Muscle layer of colon (tissue), 2 donors: ENCODE data around the gene ERCC8.
A peak's percentile ranks its signal among the peaks of the same experiment; 100 is the strongest.
"Not testable (repeated sequence)": the region's sequence is repeated elsewhere in the genome, so short reads cannot be mapped to it uniquely, and the experiment has no call there.

Experiments
- H3K27ac ChIP-seq: one replicate; pipeline ENCODE4 v1.7.0; 2013; ENCODE audit warnings: low read depth, mild to moderate bottlenecking, low read length, moderate library complexity
- H3K27me3 ChIP-seq, 2 donors: one replicate each; pipeline ENCODE4 v1.7.0; 2013; ENCODE audit warnings: low read length in 2 of 2, mild to moderate bottlenecking in 2 of 2; ENCODE audit not compliant: insufficient read depth in 2 of 2, control insufficient read depth in 1 of 2
- H3K36me3 ChIP-seq: one replicate; pipeline ENCODE4 v1.7.0; 2013; ENCODE audit warnings: mild to moderate bottlenecking, low read length; ENCODE audit not compliant: insufficient read depth
- H3K4me1 ChIP-seq: one replicate; pipeline ENCODE4 v1.7.0; 2013; ENCODE audit warnings: mild to moderate bottlenecking, low read length; ENCODE audit not compliant: insufficient read depth
- H3K4me3 ChIP-seq, 2 donors: one replicate each; pipeline ENCODE4 v1.7.0; 2013; ENCODE audit warnings: low read length in 2 of 2, low read depth in 1 of 2, mild to moderate bottlenecking in 1 of 2, moderate library complexity in 1 of 2
- H3K9ac ChIP-seq: one replicate; pipeline ENCODE4 v1.7.0; 2013; ENCODE audit warnings: low read length
- H3K9me3 ChIP-seq: one replicate; pipeline ENCODE4 v1.7.0; 2013; ENCODE audit warnings: mild to moderate bottlenecking, low read length
- donor health status: abdominal sarcoma.
- donor health status: Adenocarcinoma of cecum.

ERCC8 gene

DNA sequence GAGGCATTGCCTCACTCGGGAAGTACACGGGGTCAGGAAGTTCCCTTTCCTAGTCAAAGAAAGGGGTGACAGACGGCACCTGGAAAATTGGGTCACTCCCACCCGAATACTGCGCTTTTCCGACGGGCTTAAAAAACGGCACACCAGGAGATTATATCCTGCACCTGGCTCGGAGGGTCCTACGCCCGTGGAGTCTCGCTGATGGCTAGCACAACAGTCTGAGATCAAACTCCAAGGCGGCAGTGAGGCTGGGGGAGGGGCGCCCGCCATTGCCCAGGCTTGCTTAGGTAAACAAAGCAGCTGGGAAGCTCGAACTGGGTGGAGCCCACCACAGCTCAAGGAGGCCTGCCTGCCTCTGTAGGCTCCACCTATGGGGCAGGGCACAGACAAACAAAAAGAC, 84.3 kb downstream of the ERCC8 start:
- H3K4me1 ChIP-seq, H3K4me3 ChIP-seq, H3K9ac ChIP-seq, H3K36me3 ChIP-seq, H3K9me3 ChIP-seq, H3K27ac ChIP-seq, H3K27me3 ChIP-seq: not testable (repeated sequence)

DNA sequence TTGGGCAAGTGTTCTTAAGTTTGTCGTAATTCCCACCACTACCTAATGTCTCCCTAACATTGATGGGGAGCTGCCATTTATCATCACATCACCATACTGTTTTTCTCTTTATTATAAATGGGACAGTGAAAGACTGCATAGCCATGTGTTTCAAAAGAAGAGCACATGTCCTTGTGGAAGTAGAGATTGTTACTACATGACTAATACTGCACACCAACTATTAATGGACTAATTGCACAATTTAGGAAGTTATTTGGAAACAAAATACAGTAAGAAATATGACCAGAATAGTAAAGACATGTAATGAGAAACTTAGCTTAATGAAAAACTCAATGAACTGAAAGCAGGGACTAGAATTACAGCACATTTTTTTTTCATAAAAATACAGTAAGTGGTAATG, 88.8 kb downstream of the ERCC8 start:
- Histone ChIP-seq H3K27me3 (no peaks in the 10 kb centered on the region), H3K9me3 (no peaks in the 10 kb centered on the region), H3K9ac (no peak overlapping the region), H3K27ac (no peak overlapping the region), H3K4me3 (no peak overlapping the region), H3K36me3 (no peaks in the 10 kb centered on the region), H3K4me1 (no peaks in the 10 kb centered on the region)

DNA sequence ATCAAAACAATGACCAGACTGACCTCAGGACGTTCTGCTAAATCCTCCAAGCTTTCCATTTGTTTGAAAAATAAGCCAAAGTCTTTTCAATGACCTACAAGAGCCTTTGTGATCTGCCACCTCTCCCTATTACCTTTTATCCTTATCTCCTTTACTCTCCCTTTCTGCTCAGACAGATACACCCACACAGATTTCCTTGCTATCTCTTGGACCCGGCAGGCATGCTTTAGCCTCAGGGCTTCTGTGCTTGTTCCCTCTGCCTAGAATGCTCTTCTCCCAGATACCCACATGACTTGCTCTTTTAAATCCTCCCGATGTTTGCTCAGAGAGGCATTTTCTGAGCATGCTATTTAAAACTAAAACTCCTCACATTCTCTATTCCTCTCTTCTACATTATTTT, 91.9 kb downstream of the ERCC8 start:
- no peak overlapping the region for H3K4me3 ChIP-seq
- no peaks in the 10 kb centered on the region for H3K4me1 ChIP-seq
- H3K36me3 ChIP-seq = no peaks in the 10 kb centered on the region
- H3K27me3 ChIP-seq = no peaks in the 10 kb centered on the region
- H3K9ac ChIP-seq = no peak overlapping the region
- no peaks in the 10 kb centered on the region for H3K9me3 ChIP-seq
- no peak overlapping the region for H3K27ac ChIP-seq

DNA sequence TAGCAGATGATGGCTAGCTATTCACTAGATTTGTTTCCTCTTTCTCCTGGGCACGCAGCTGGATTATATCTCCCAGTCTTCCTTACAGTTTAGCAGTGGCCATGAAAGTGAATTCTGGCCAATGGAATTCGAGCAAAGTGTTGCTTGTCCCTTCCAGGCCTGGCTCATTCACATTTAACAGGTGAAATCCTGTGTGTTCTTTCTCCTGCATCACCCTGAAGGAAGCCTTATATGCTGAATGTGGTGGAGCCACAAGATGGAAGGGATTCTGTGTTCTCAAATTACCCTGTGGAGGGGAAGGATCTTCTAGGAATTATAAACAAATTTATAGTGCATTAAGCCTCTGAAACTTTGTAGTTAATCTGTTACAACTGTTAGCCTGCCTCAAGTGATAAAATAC, 92.6 kb downstream of the ERCC8 start:
- H3K27me3 ChIP-seq = no peaks in the 10 kb centered on the region
- no peak overlapping the region for H3K27ac ChIP-seq
- H3K9ac ChIP-seq = no peak overlapping the region
- H3K9me3 ChIP-seq = no peaks in the 10 kb centered on the region
- H3K36me3 ChIP-seq = no peaks in the 10 kb centered on the region
- no peaks in the 10 kb centered on the region for H3K4me1 ChIP-seq
- no peak overlapping the region for H3K4me3 ChIP-seq

DNA sequence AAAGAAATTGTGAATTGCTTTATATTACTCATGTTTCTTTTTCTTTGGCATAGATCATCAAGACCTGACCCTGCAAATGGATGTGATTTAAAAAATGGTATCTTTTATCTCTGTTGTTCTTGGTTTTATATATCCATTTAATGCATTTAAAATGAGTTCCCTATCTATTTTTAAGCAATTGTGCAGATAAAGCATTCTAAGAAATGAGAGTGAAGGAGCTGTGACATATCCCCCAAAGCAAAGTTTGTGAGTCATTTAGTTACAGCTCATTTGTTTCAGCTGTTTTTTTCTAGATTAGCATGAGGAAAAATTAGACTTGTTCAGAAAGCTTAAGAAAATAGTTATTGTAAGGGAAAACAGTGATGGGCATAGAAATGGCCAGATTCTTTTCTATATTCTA, 93.2 kb downstream of the ERCC8 start:
- Histone ChIP-seq H3K9ac (no peak overlapping the region), H3K9me3 (no peaks in the 10 kb centered on the region), H3K4me3 (no peak overlapping the region), H3K36me3 (no peaks in the 10 kb centered on the region), H3K4me1 (no peaks in the 10 kb centered on the region), H3K27ac (no peak overlapping the region), H3K27me3 (no peaks in the 10 kb centered on the region)

DNA sequence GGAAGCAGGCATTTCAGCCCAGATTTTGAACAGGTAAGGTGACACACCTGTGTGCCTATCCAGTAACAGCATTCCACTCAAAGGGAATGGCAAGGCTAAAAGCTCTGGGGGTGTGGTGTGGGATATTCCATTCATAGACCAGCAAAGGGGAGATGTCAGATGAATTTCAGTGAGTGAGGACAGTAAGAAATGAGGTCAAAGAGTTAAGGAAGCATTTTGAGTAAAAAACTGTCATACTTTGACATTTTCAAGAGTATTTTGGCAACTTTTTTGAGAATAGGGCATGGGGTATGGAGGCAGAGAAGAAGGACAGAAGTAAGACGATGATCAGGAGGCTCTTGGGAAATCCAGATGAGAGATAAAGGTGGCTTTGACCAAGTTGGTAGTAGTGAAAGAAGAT, 98.6 kb downstream of the ERCC8 start:
- H3K9me3 ChIP-seq = no peaks in the 10 kb centered on the region
- H3K4me3 ChIP-seq = no peak overlapping the region
- no peaks in the 10 kb centered on the region for H3K36me3 ChIP-seq
- H3K4me1 ChIP-seq = peaks cover 9% of the 10 kb centered on the region
- H3K27me3 ChIP-seq = peaks cover 12 to 29% of the 10 kb centered on the region in 2 donors
- no peak overlapping the region for H3K27ac ChIP-seq
- H3K9ac ChIP-seq = no peak overlapping the region

- Histone ChIP-seq H3K27me3 (peaks cover 20 to 29% of the 10 kb centered on the region in 2 donors), H3K4me1 (peaks cover 9% of the 10 kb centered on the region), H3K4me3 (peak within 1 kb of the TSS; percentile 36 to 41), H3K9ac (no peak within 1 kb of the TSS), H3K27ac (no peak within 1 kb of the TSS), H3K36me3 (no peaks in the 10 kb centered on the region), H3K9me3 (no peaks in the 10 kb centered on the region)
These were observed 100.6 kb downstream of the ERCC8 start, which contains the start of gene ELOVL7 for GRCh38 chr5:60843936-60844905. Gene ELOVL7, minus strand, starts transcription at chr5:60844269. Its CDS starts 56,872 bp downstream, at chr5:60787397.

- H3K36me3 ChIP-seq = no peaks in the 10 kb centered on the region
- H3K27ac ChIP-seq = no peak overlapping the region
- peak overlapping the region; percentile 36 to 41 for H3K4me3 ChIP-seq
- no peaks in the 10 kb centered on the region for H3K9me3 ChIP-seq
- H3K27me3 ChIP-seq = peaks cover 20 to 29% of the 10 kb centered on the region in 2 donors
- H3K4me1 ChIP-seq = peaks cover 9% of the 10 kb centered on the region
- no peak overlapping the region for H3K9ac ChIP-seq
These were observed 101.4 kb downstream of the ERCC8 start for GRCh38 chr5:60843386-60843935.

GRCh38 chr5:60842871-60843385, 101.9 kb downstream of the ERCC8 start:
- no peaks in the 10 kb centered on the region for H3K36me3 ChIP-seq
- H3K27ac ChIP-seq = no peak overlapping the region
- no peak overlapping the region for H3K9ac ChIP-seq
- H3K4me3 ChIP-seq = peak overlapping the region in 1 of 2 donors; percentile 41
- no peaks in the 10 kb centered on the region for H3K9me3 ChIP-seq
- H3K27me3 ChIP-seq = peaks cover 20 to 29% of the 10 kb centered on the region in 2 donors
- peaks cover 9% of the 10 kb centered on the region for H3K4me1 ChIP-seq

DNA sequence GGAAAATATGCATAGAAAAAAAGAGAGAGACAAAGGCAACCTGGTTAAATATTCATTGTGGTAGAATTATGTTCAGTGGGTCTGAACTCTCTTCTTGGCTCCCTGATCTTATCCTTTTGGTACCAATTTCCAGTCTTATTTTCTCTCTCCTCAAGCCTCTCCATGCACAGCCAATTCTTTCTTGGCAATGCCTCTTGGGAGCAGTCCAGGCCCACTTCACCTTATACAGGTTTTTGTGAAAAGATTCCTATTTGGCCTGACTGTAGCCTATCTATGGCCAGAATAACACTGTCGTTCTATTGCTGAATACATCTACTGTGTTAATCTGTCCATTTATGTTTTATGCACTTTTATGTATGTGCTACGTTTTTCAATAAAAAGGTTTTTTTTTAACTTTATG, 103.5 kb downstream of the ERCC8 start:
- H3K27ac ChIP-seq = no peak overlapping the region
- no peaks in the 10 kb centered on the region for H3K9me3 ChIP-seq
- no peak overlapping the region for H3K9ac ChIP-seq
- H3K27me3 ChIP-seq = peaks cover 20 to 29% of the 10 kb centered on the region in 2 donors
- H3K4me1 ChIP-seq = peaks cover 9% of the 10 kb centered on the region
- H3K4me3 ChIP-seq = no peak overlapping the region
- no peaks in the 10 kb centered on the region for H3K36me3 ChIP-seq

- Histone ChIP-seq H3K36me3 (no peaks in the 10 kb centered on the region), H3K9me3 (no peaks in the 10 kb centered on the region), H3K4me3 (no peak overlapping the region), H3K27me3 (peaks cover 0 to 9% of the 10 kb centered on the region in 2 donors), H3K9ac (no peak overlapping the region), H3K4me1 (no peaks in the 10 kb centered on the region), H3K27ac (no peak overlapping the region)
These were observed 108.7 kb downstream of the ERCC8 start for GRCh38 chr5:60836131-60836530.
